Smooth muscle cell (in vitro differentiated cells): ENCODE results near the gene PLEKHJ1. TPM values are rescaled to one million over a fixed set of nuclear protein-coding genes. Genes with fewer than 3 reads are reported as not detected.

Experiments
- DNase-seq: peaks from one replicate; lab custom pipeline; 2025; ENCODE audit not compliant: unreplicated experiment; lab: John Stamatoyannopoulos, UW
- H2AFZ ChIP-seq: fragments of 200-600 bp; sonication (generic); 2 replicates; pipeline ENCODE4 v1.6.0; 2016; ENCODE audit warnings: antibody characterized with exemption, low read depth, mild to moderate bottlenecking
- H3F3A ChIP-seq: fragments of 200-600 bp; sonication (generic); 2 replicates; pipeline ENCODE4 v1.6.0; 2017; ENCODE audit warnings: antibody characterized with exemption, low read depth
- H3K27ac ChIP-seq: fragments of 200-600 bp; sonication (generic); 2 replicates; pipeline ENCODE4 v1.5.1; 2016; ENCODE audit warnings: low read depth, mild to moderate bottlenecking
- H3K27me3 ChIP-seq: fragments of 200-600 bp; sonication (generic); 2 replicates; pipeline ENCODE4 v1.6.1; 2016; ENCODE audit warnings: low read depth, mild to moderate bottlenecking
- H3K36me3 ChIP-seq: fragments of 200-600 bp; sonication (generic); 2 replicates; pipeline ENCODE4 v1.5.1; 2016; ENCODE audit warnings: low read depth
- H3K4me1 ChIP-seq: fragments of 200-600 bp; sonication (generic); 2 replicates; pipeline ENCODE4 v1.5.1; 2016; ENCODE audit warnings: low read depth
- H3K4me2 ChIP-seq: fragments of 200-600 bp; sonication (generic); 2 replicates; pipeline ENCODE4 v1.6.0; 2016; ENCODE audit warnings: mild to moderate bottlenecking
- H3K4me3 ChIP-seq: fragments of 200-600 bp; sonication (generic); 2 replicates; pipeline ENCODE4 v1.5.1; 2016; ENCODE audit warnings: mild to moderate bottlenecking
- H3K79me2 ChIP-seq: fragments of 200-600 bp; sonication (generic); 2 replicates; pipeline ENCODE4 v1.6.0; 2016; ENCODE audit warnings: low read depth, mild to moderate bottlenecking
- H3K9ac ChIP-seq: fragments of 200-600 bp; sonication (generic); 2 replicates; pipeline ENCODE4 v1.6.0; 2016; ENCODE audit warnings: low read depth
- H3K9me3 ChIP-seq: fragments of 200-600 bp; sonication (generic); replicated peaks from 2 replicates; pipeline ENCODE4 v1.5.1; 2016; ENCODE audit warnings: low read depth
- H4K20me1 ChIP-seq: fragments of 200-600 bp; sonication (generic); 2 replicates; pipeline ENCODE4 v1.6.0; 2016; ENCODE audit warnings: low read depth
- WGBS: methylation state at CpG from one replicate; pipeline ENCODE4 v1.1.7; 2016; ENCODE audit warnings: low lambda C conversion rate; 5-methylcytosine and 5-hydroxymethylcytosine counted together
- polyA plus RNA-seq: library from polyadenylated mRNA; unstranded; fragments of >200 nt; fragmentation: Nextera tagmentation; extraction: Ambion mirVana; gene quantifications from 2 replicates; pipeline ENCODE4 v1.2.1, GENCODE V29; 2016
- total RNA-seq: library from RNA; depleted of rRNA; stranded (reverse); fragments of >200 nt; gene quantifications from 2 replicates; pipeline ENCODE4 v1.2.3, GENCODE V29; 2014
- TF ChIP-seq, protein P1 (sequence below): fragments of 200-600 bp; sonication (generic); IDR thresholded peaks from 2 replicates; pipeline ENCODE4 v1.5.1; 2017; ENCODE audit warnings: borderline replicate concordance, mild to moderate bottlenecking, antibody characterized with exemption; ENCODE audit not compliant: insufficient read depth, poor library complexity, severe bottlenecking

Gene PLEKHJ1
- total and polyA plus RNA-seq, 2 experiments from 2014 or later = 38.6 to 76.5 TPM

DNA sequence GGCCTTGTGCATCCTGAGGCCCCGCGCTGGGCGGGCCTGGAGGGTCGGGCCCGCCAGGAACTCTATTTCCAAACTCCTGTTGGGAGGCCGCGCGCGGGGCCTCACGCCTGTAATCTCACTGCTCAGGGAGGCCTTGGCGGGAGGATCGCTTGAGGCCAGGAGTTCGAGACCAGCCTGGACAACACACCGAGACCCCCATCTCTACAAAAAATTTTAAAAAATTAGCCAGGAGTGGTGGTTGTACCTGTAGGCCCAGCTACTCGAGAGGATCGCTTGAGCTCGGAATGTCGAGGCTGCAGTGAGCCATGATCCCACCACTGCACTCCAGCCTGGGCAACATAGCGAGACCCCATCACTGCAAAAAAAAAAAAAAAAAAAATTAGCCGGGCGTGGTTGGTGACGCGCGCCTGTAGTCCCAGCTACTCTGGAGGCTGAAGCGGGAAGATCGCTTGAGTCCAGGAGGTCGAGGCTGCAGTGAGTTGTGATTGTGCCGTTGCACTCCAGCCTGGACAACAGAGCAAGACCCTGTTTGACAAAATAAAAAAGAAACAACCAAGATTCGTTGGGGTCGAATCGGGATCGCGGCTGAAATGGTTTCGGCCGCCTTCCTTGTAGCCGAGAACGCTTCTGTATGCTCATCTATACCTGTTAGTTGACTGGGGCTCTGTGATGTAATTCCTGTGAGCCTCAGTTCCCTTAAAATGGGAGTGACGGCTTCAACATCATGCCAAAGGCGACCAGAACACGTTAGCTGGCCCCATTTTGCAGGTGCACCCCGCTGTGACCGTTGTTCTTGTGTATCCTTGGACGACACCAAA is 1.1 kb upstream of the PLEKHJ1 start:
- H3K4me2 ChIP-seq = peak overlapping the region; percentile 98
- H3K36me3 ChIP-seq = no peaks in the 10 kb centered on the region
- peak overlapping the region; percentile 98 for H3K4me3 ChIP-seq
- H3F3A ChIP-seq = peaks cover 4% of the 10 kb centered on the region
- peaks cover 39% of the 10 kb centered on the region for H3K4me1 ChIP-seq
- H4K20me1 ChIP-seq = peaks cover 55% of the 10 kb centered on the region
- no peak overlapping the region for H2AFZ ChIP-seq
- no peak for DNase-seq
- TF ChIP-seq, protein P1, sequence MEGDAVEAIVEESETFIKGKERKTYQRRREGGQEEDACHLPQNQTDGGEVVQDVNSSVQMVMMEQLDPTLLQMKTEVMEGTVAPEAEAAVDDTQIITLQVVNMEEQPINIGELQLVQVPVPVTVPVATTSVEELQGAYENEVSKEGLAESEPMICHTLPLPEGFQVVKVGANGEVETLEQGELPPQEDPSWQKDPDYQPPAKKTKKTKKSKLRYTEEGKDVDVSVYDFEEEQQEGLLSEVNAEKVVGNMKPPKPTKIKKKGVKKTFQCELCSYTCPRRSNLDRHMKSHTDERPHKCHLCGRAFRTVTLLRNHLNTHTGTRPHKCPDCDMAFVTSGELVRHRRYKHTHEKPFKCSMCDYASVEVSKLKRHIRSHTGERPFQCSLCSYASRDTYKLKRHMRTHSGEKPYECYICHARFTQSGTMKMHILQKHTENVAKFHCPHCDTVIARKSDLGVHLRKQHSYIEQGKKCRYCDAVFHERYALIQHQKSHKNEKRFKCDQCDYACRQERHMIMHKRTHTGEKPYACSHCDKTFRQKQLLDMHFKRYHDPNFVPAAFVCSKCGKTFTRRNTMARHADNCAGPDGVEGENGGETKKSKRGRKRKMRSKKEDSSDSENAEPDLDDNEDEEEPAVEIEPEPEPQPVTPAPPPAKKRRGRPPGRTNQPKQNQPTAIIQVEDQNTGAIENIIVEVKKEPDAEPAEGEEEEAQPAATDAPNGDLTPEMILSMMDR = no peak
- H3K9me3 ChIP-seq = no peaks in the 10 kb centered on the region
- peak overlapping the region; percentile 93 for H3K27ac ChIP-seq
- peaks cover 85% of the 10 kb centered on the region for H3K79me2 ChIP-seq
- peak overlapping the region; percentile 87 for H3K9ac ChIP-seq
- 48% methylated on average over 43 of the region's 43 CpGs for WGBS
- H3K27me3 ChIP-seq = no peaks in the 10 kb centered on the region

DNA sequence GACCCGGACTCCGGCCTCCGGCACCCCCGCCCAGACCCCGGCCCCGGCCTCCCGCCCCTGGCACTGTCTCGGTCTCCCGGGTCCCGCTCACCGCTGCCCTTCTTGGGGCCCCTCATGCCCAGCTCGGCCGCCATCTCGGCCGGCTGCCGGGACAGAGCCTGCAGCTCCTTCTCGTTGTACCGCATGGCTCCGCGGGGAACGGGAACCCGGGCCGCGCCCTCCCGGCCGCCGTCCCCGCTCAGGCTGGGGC is 140 bp downstream of the PLEKHJ1 start:
- Histone ChIP-seq H3K36me3 (no peaks in the 10 kb centered on the region), H3K27me3 (no peaks in the 10 kb centered on the region), H3K4me2 (peak overlapping the region; percentile 98), H3F3A (peaks cover 7% of the 10 kb centered on the region), H3K9ac (peak overlapping the region; percentile 87), H3K4me1 (peaks cover 39% of the 10 kb centered on the region), H2AFZ (peak overlapping the region; percentile 60), H3K27ac (peak overlapping the region; percentile 93), H3K4me3 (peak overlapping the region; percentile 98), H3K9me3 (no peaks in the 10 kb centered on the region), H4K20me1 (peaks cover 52% of the 10 kb centered on the region), H3K79me2 (peaks cover 73% of the 10 kb centered on the region)
- DNase-seq = no peak
- TF ChIP-seq, protein P1 = no peak
- WGBS = 0% methylated on average over 15 of the region's 28 CpGs

DNA sequence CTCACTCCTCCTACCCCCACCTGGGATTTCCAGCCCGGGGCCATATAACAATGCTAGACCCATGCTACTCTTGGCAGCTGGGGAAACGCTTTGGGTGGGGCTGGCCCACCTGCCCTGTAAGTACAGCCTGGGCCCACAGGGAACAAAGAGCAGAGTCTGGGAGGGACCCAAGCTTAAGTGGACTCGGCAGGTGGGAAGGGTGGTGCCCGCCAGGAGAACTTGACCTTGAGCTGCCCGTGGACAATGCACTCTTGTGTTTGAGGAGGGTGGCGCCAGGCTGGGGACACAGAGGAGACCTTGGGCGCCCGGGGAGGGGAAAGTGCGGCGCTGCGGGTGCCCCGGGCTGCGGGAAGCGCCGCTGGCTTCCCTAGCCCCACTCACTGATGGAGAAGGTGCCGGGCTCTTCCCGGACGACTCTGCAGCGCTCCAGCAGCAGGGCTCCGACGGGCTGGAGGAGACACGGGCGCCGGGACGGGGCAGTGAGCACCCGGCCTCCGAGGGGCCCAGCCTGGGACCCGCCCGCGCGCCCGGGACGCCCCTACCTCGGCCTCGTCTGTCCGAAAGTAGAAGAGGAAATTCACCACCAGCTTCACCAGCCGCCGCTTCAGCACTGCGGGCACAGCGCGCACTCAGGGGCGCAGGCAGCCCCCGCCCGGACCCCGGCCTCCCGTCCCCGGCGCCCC is 607 bp downstream of the PLEKHJ1 start:
- H3F3A ChIP-seq = peaks cover 11% of the 10 kb centered on the region
- peak overlapping the region; percentile 98 for H3K4me3 ChIP-seq
- peaks cover 39% of the 10 kb centered on the region for H3K4me1 ChIP-seq
- peak overlapping the region; percentile 87 for H3K9ac ChIP-seq
- peak overlapping the region; percentile 93 for H3K27ac ChIP-seq
- H4K20me1 ChIP-seq = peaks cover 51% of the 10 kb centered on the region
- no peak for DNase-seq
- H3K9me3 ChIP-seq = no peaks in the 10 kb centered on the region
- WGBS = 2% methylated on average over 37 of the region's 48 CpGs
- H3K79me2 ChIP-seq = peaks cover 68% of the 10 kb centered on the region
- H2AFZ ChIP-seq = peak overlapping the region; percentile 60
- TF ChIP-seq, protein P1 = no peak
- H3K4me2 ChIP-seq = peak overlapping the region; percentile 98
- no peaks in the 10 kb centered on the region for H3K36me3 ChIP-seq
- no peaks in the 10 kb centered on the region for H3K27me3 ChIP-seq
